ENCODE data around the gene NUP210. TPM values are rescaled to one million over a fixed set of nuclear protein-coding genes. Genes with fewer than 3 reads are reported as not detected.
A peak's percentile ranks its signal among the peaks of the same experiment; 100 is the strongest.

Gene NUP210
- total RNA-seq, 4 donors from 2014 or later = 9.8 to 24.6 (median 17.7) TPM

DNA sequence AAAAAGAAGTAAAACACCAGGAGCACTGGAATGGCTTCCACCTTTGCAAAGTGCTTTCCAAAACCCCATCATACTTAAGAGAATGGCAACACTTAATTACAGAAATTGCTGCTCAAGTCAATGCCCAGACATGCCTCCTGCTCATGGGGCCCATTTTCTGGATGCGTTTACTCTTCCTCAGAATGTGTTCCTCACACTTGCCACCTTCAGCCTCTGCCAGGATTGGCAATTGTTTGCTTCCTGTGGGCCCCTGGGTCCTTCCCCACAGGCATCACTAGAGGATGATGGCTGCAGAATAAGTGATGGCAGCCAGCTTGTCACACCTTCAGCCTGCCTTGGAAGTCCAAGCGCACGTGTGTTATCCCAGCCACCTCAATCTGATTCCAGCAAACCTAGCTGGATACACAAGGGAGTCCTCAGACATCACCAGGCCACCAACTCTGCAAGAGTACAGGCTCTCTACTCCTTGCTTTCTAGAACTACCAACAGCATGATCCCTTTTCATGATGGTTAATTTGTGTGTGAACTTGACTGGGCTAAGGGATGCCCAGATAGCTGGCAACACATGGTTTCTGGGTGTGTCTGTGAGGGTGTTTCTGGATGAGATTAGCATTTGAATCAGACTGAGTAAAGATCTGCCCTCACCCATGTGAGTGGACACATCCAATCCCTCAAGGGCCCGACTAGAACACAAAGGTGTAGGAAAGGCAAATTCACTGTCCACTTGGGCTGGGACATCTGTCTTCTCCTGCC is 4.9 kb upstream of the NUP210 start:
- TF ChIP-seq POLR2A (IDR thresholded peaks at IDR 0.05) = no peak
- TF ChIP-seq CTCF (IDR thresholded peaks at IDR 0.05) = no peak
- H3K4me3 ChIP-seq (replicated peaks in 1 of 3) = no peak overlapping the region
- no peak for DNase-seq
- no peaks in the 10 kb centered on the region for H3K36me3 ChIP-seq
- H3K27ac ChIP-seq = no peak overlapping the region
- WGBS, 2 donors = 83 to 98% methylated on average over 4 of the region's 4 CpGs
- no peaks in the 10 kb centered on the region for H3K27me3 ChIP-seq
- H3K4me1 ChIP-seq = no peaks in the 10 kb centered on the region
- H3K9me3 ChIP-seq = no peaks in the 10 kb centered on the region
- intact Hi-C loops (cut with DNase I) = no loop called here

- 85 to 89% methylated on average over 3 of the region's 3 CpGs for WGBS, 2 donors
- intact Hi-C loops (cut with DNase I) = no loop called here
These were observed 4.2 kb upstream of the NUP210 start for GRCh38 chr3:13424141-13424844.

DNA sequence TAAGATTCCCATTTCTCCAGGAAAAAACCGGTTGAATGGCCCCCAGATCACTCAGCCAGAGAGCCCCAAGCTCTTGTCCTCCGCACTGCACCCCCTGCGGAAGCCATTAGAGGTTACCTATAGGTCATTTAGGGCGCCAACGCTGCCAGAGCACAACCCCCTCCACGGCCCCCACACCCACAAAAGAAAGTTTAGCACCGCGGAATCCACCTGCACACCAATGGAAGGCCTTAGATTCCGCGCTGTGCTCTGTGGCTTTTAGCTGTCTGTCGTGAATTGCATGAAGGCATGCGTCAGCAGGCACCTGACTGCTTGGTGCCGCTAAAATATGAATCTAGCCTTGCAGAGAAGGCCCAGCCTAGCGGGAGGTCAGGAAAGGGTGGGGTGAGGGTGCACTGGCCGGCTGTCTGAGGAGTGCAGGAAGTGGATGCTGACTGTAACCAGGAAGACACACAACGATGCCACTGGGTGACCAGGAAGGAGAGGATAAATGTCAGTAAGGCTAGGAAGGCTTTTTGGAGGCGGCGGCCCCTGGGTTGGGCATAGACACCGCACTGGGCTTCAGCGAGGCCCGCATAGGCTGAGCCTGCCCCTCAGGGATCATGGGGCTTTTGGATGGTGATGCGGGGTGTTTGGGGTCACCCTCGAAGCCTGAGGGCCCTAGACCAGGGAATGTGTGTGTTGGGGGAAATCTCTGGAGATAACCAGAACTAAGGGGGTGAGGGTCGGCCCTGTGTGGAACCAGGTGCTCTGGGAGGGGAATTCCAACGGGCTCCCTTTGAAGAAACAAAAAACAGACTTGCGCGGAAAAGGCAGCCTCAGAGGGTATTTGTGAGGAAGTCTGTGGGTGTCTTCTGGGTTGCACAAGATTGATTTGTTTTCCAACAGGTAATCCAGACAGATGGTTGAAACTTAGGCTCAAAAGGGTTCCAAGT is 976 bp upstream of the NUP210 start:
- H3K4me1 ChIP-seq = no peaks in the 10 kb centered on the region
- intact Hi-C loops (cut with DNase I) = no loop called here
- no peaks in the 10 kb centered on the region for H3K9me3 ChIP-seq
- no peak overlapping the region for H3K27ac ChIP-seq
- TF ChIP-seq CTCF (IDR thresholded peaks at IDR 0.05) = no peak
- no peak for TF ChIP-seq POLR2A (IDR thresholded peaks at IDR 0.05)
- peak; percentile 14 to 18 for DNase-seq
- no peaks in the 10 kb centered on the region for H3K27me3 ChIP-seq
- WGBS, 2 donors = 52 to 67% methylated on average over 27 of the region's 27 CpGs
- H3K36me3 ChIP-seq = no peaks in the 10 kb centered on the region
- H3K4me3 ChIP-seq (replicated peaks in 1 of 3) = peak overlapping the region in 1 of 3 donors; percentile 41

More at GRCh38 chr3:13424141-13424844, 4.2 kb upstream of the NUP210 start:
- TF ChIP-seq POLR2A (IDR thresholded peaks at IDR 0.05) (no peak), CTCF (IDR thresholded peaks at IDR 0.05) (no peak)
- Histone ChIP-seq H3K27me3 (no peaks in the 10 kb centered on the region), H3K4me1 (no peaks in the 10 kb centered on the region), H3K27ac (no peak overlapping the region), H3K36me3 (no peaks in the 10 kb centered on the region), H3K4me3 (replicated peaks in 1 of 3) (no peak overlapping the region), H3K9me3 (no peaks in the 10 kb centered on the region)
- no peak for DNase-seq

GRCh38 chr3:13419505-13420044 is 547 bp downstream of the NUP210 start:
- peak; percentile 57 to 60 for DNase-seq
- TF ChIP-seq CTCF (IDR thresholded peaks at IDR 0.05) = peak in 1 of 6 experiments; percentile 2
- TF ChIP-seq POLR2A (IDR thresholded peaks at IDR 0.05) = no peak
- intact Hi-C loops (cut with DNase I) = no loop called here
- 0% methylated on average over 3 to 9 of the region's 64 CpGs for WGBS, 2 donors
- Histone ChIP-seq H3K36me3 (no peaks in the 10 kb centered on the region), H3K27ac (peak overlapping the region in 1 of 3 donors; percentile 41), H3K4me1 (no peaks in the 10 kb centered on the region), H3K4me3 (replicated peaks in 1 of 3) (peak overlapping the region; percentile 41 to 62 (median 47)), H3K9me3 (no peaks in the 10 kb centered on the region), H3K27me3 (no peaks in the 10 kb centered on the region)

Data from thyroid gland (tissue), 4 donors.